HPDE6-E6E7 (cell line): ENCODE data around the gene LGMN.

ENCODE experiments used
- DNase-seq: peaks from one replicate; pipeline ENCODE4 v3.0.0; 2011; ENCODE audit warnings: missing footprints; ENCODE audit errors: extremely low spot score

LGMN gene

GRCh38 chr14:92675976-92676375 lies 72.5 kb downstream of the LGMN start:
- DNase-seq: no peak

- no peak for DNase-seq
These were observed 73.0 kb downstream of the LGMN start for GRCh38 chr14:92675421-92675820.

GRCh38 chr14:92673601-92674150 lies 74.8 kb downstream of the LGMN start:
- DNase-seq: no peak

GRCh38 chr14:92670643-92671366 lies 77.6 kb downstream of the LGMN start:
- DNase-seq: no peak

GRCh38 chr14:92670160-92670559 lies 78.3 kb downstream of the LGMN start:
- no peak for DNase-seq

GRCh38 chr14:92668276-92668973 lies 80.0 kb downstream of the LGMN start:
- no peak for DNase-seq

- no peak for DNase-seq
These were observed 82.2 kb downstream of the LGMN start for GRCh38 chr14:92666251-92666650.

GRCh38 chr14:92665661-92666110 lies 82.7 kb downstream of the LGMN start:
- DNase-seq: no peak

GRCh38 chr14:92663049-92663448 lies 85.4 kb downstream of the LGMN start:
- DNase-seq: no peak

GRCh38 chr14:92660571-92660970 lies 87.9 kb downstream of the LGMN start:
- DNase-seq: no peak

- peak; percentile 34 for DNase-seq
These were observed 88.5 kb downstream of the LGMN start for GRCh38 chr14:92659765-92660561.

GRCh38 chr14:92658684-92659083 lies 89.7 kb downstream of the LGMN start:
- no peak for DNase-seq

GRCh38 chr14:92658160-92658559 lies 90.3 kb downstream of the LGMN start:
- no peak for DNase-seq

GRCh38 chr14:92657457-92658142 lies 90.8 kb downstream of the LGMN start:
- no peak for DNase-seq

GRCh38 chr14:92656306-92657081 lies 91.9 kb downstream of the LGMN start:
- no peak for DNase-seq

GRCh38 chr14:92655419-92656201 lies 92.8 kb downstream of the LGMN start:
- DNase-seq: no peak

GRCh38 chr14:92654239-92654901 lies 94.1 kb downstream of the LGMN start:
- no peak for DNase-seq
